H1 (cell line): ENCODE measurements around the gene C7orf57. TPM values are rescaled to one million over a fixed set of nuclear protein-coding genes. Genes with fewer than 3 reads are reported as not detected.

ENCODE experiments used
- BACH1 ChIP-seq: IDR thresholded peaks from 2 replicates; pipeline ENCODE4 v1.6.1; 2012; ENCODE audit warnings: low read length, improper control_type of control experiment
- CHD1 ChIP-seq: IDR thresholded peaks from 2 replicates; pipeline ENCODE4 v1.6.1; 2012; ENCODE audit warnings: low read depth, low read length, improper control_type of control experiment
- CHD7 ChIP-seq: fragments of 300-600 bp; sonication (generic); IDR thresholded peaks from 2 replicates; pipeline ENCODE4 v1.7.1; 2012; ENCODE audit warnings: low read length, moderate library complexity, mild to moderate bottlenecking, inconsistent platforms; ENCODE audit not compliant: insufficient replicate concordance
- GABPA ChIP-seq: IDR thresholded peaks from 2 replicates; pipeline ENCODE4 v1.6.1; 2011; ENCODE audit warnings: mild to moderate bottlenecking, low read length, moderate library complexity, borderline replicate concordance; ENCODE audit not compliant: insufficient read depth
- KDM1A ChIP-seq: fragments of 200-600, 300-600 bp; sonication (generic); IDR thresholded peaks from 2 replicates; pipeline ENCODE4 v1.7.1; 2016; ENCODE audit warnings: mild to moderate bottlenecking, low read length, borderline replicate concordance
- MAX ChIP-seq: IDR thresholded peaks from 2 replicates; pipeline ENCODE4 v1.6.1; 2012; ENCODE audit warnings: inconsistent platforms
- POU5F1 ChIP-seq: IDR thresholded peaks from 2 replicates; pipeline ENCODE4 v1.6.1; 2011; ENCODE audit warnings: low read depth, mild to moderate bottlenecking, low read length, moderate library complexity
- RBBP5 ChIP-seq: IDR thresholded peaks from 2 replicates; pipeline ENCODE4 v1.7.1; 2012; ENCODE audit warnings: low read depth, mild to moderate bottlenecking, inconsistent platforms, low read length, moderate library complexity, borderline replicate concordance
- SP1 ChIP-seq: IDR thresholded peaks from 2 replicates; pipeline ENCODE4 v1.6.1; 2011; ENCODE audit warnings: low read depth, low read length
- SP4 ChIP-seq: IDR thresholded peaks from 2 replicates; pipeline ENCODE4 v1.6.1; 2012; ENCODE audit warnings: low read length, inconsistent platforms
- USF2 ChIP-seq: IDR thresholded peaks from 2 replicates; pipeline ENCODE4 v1.6.1; 2011; ENCODE audit warnings: low read length, improper control_type of control experiment
- polyA plus RNA-seq, 7 experiments: library from polyadenylated mRNA; depleted of rRNA in 3 of 7; stranded (reverse) in 5 of 7; unstranded in 2 of 7; fragments of >200 nt in 5 of 7; fragments of 200-250 nt in 2 of 7; gene quantifications; 1 replicate in 5 of 7; 2 replicates in 1 of 7; 4 replicates in 1 of 7; pipeline versions ENCODE4 v1.2.1 to v1.2.3, GENCODE V29; 2011 to 2013; ENCODE audit warnings: missing spikeins in 2 of 7, mixed read lengths in 2 of 7
- total RNA-seq: library from RNA; stranded (reverse); fragmentation: NEBNext Ultra II Directional; extraction: Animal tissue kit (Norgen Biotek cat#: 25700); gene quantifications from 2 replicates; pipeline ENCODE4 v1.2.1, GENCODE V29; 2021

C7orf57 gene
- total and polyA plus RNA-seq, 2 of the 8 experiments (the other 6 are each of a cell fraction or from before 2014, with no cell fraction given) = 0.08 to 0.56 TPM

- TF ChIP-seq CHD7 (no peak), RBBP5 (no peak), MAX (no peak), POU5F1 (no peak), GABPA (no peak), BACH1 (no peak), CHD1 (no peak), USF2 (no peak), SP4 (no peak), SP1 (no peak), KDM1A (no peak)
These were observed 63.5 kb downstream of the C7orf57 start (continued) for GRCh38 chr7:48098846-48099245.
